HepG2 (cell line): Measurements from ENCODE around the gene CC2D1B. TPM values are rescaled to one million over a fixed set of nuclear protein-coding genes. Genes with fewer than 3 reads are reported as not detected.

Experiments used
- CHD2 ChIP-seq: IDR thresholded peaks from 2 replicates; pipeline ENCODE4 v1.6.1; 2011; ENCODE audit warnings: low read depth, low read length, improper control_type of control experiment
- FIP1L1 ChIP-seq: fragments of 200-400 bp; formaldehyde crosslinking; IDR thresholded peaks from 2 replicates; pipeline ENCODE4 v1.6.1; 2018; ENCODE audit warnings: low read depth, mild to moderate bottlenecking, low read length, moderate library complexity, borderline replicate concordance; ENCODE audit not compliant: insufficient read depth
- GFI1 ChIP-seq: sonication (generic); formaldehyde crosslinking; IDR thresholded peaks from 2 replicates; pipeline ENCODE4 v1.5.0; 2020; ENCODE audit warnings: missing genetic modification reagents, mild to moderate bottlenecking, borderline replicate concordance
- HHEX ChIP-seq: IDR thresholded peaks from 2 replicates; pipeline ENCODE4 v1.6.1; 2016; ENCODE audit warnings: control low read depth
- JDP2 ChIP-seq: sonication (generic); formaldehyde crosslinking; IDR thresholded peaks from 2 replicates; pipeline ENCODE4 v1.8.1; 2022; ENCODE audit warnings: missing genetic modification reagents, borderline replicate concordance
- LCORL ChIP-seq, 2 experiments: fragments of 450-650 bp in 1 of 2; sonication (generic) in 1 of 2; formaldehyde crosslinking in 1 of 2; IDR thresholded peaks; 2 replicates each; pipeline versions ENCODE4 v1.5.0 to v1.6.1; 2017 to 2020; ENCODE audit warnings: antibody characterized with exemption in 1 of 2, missing genetic modification reagents in 1 of 2
- NCOA2 ChIP-seq: sonication (generic); formaldehyde crosslinking; IDR thresholded peaks from 2 replicates; pipeline ENCODE4 v1.8.0; 2022; ENCODE audit warnings: inconsistent platforms
- PAWR ChIP-seq: sonication (generic); formaldehyde crosslinking; IDR thresholded peaks from 2 replicates; pipeline ENCODE4 v1.4.0; 2020; ENCODE audit warnings: missing genetic modification reagents, mild to moderate bottlenecking, borderline replicate concordance
- RARA ChIP-seq: IDR thresholded peaks from 2 replicates; pipeline ENCODE4 v1.6.1; 2016; ENCODE audit warnings: missing genetic modification reagents, missing compliant biosample characterization
- RFX3 ChIP-seq: IDR thresholded peaks from 2 replicates; pipeline ENCODE4 v1.6.1; 2016; ENCODE audit warnings: missing biosample characterization, missing genetic modification reagents
- RXRB ChIP-seq: IDR thresholded peaks from 2 replicates; pipeline ENCODE4 v1.6.1; 2016; ENCODE audit warnings: borderline replicate concordance, missing genetic modification reagents, missing compliant biosample characterization
- SPEN ChIP-seq: sonication (generic); formaldehyde crosslinking; IDR thresholded peaks from 2 replicates; pipeline ENCODE4 v1.5.1; 2020; ENCODE audit warnings: low read depth, mild to moderate bottlenecking, missing genetic modification reagents
- ZNF101 ChIP-seq: sonication (generic); formaldehyde crosslinking; IDR thresholded peaks from 2 replicates; pipeline ENCODE4 v1.4.0; 2020; ENCODE audit warnings: mild to moderate bottlenecking, low read depth, missing genetic modification reagents, borderline replicate concordance
- ZNF317 ChIP-seq: sonication (generic); formaldehyde crosslinking; IDR thresholded peaks from 2 replicates; pipeline ENCODE4 v1.5.0; 2020; ENCODE audit warnings: mild to moderate bottlenecking, missing genetic modification reagents
- ZNF558 ChIP-seq: sonication (generic); formaldehyde crosslinking; IDR thresholded peaks from 2 replicates; pipeline ENCODE4 v1.9.0; 2022; ENCODE audit warnings: mild to moderate bottlenecking, missing genetic modification reagents, borderline replicate concordance
- ZNF562 ChIP-seq: sonication (generic); formaldehyde crosslinking; IDR thresholded peaks from 2 replicates; pipeline ENCODE4 v1.8.0; 2022; ENCODE audit warnings: missing genetic modification reagents, borderline replicate concordance
- ZNF749 ChIP-seq: sonication (generic); formaldehyde crosslinking; IDR thresholded peaks from 2 replicates; pipeline ENCODE4 v1.8.0; 2022; ENCODE audit warnings: mild to moderate bottlenecking, missing genetic modification reagents, moderate library complexity, borderline replicate concordance
- ZNF766 ChIP-seq: sonication (generic); formaldehyde crosslinking; IDR thresholded peaks from 2 replicates; pipeline ENCODE4 v1.5.0; 2020; ENCODE audit warnings: missing genetic modification reagents, borderline replicate concordance
- ZNF850 ChIP-seq: sonication (generic); formaldehyde crosslinking; conservative IDR thresholded peaks from 2 replicates; pipeline ENCODE4 v1.9.0; 2021; ENCODE audit warnings: mild to moderate bottlenecking, missing genetic modification reagents
- ZSCAN25 ChIP-seq: sonication (generic); formaldehyde crosslinking; IDR thresholded peaks from 2 replicates; pipeline ENCODE4 v1.8.0; 2022; ENCODE audit warnings: mild to moderate bottlenecking, missing genetic modification reagents
- polyA plus RNA-seq, 8 experiments: library from polyadenylated mRNA; depleted of rRNA in 3 of 8; stranded (reverse) in 7 of 8; unstranded in 1 of 8; fragments of >200 nt; fragmentation: Illumina TruSeq in 4 of 8; extraction: Trizol in 4 of 8; gene quantifications; 2 replicates each; pipeline versions ENCODE4 v1.2.1 to v1.2.3, GENCODE V29; 2011 to 2016; ENCODE audit warnings: low read depth in 4 of 8, missing spikeins in 1 of 8, mixed read lengths in 1 of 8; ENCODE audit not compliant: insufficient read depth in 1 of 8
- total RNA-seq, 5 experiments: library from RNA; depleted of rRNA; stranded (reverse); fragments of >200 nt; fragmentation: Illumina TruSeq; extraction: Trizol; gene quantifications; 2 replicates each; pipeline ENCODE4 v1.2.3, GENCODE V29; 2016; ENCODE audit warnings: low read depth in 1 of 5
- TF ChIP-seq, protein P1 (sequence below): sonication (generic); formaldehyde crosslinking; IDR thresholded peaks from 2 replicates; pipeline ENCODE4 v1.4.0; 2020; ENCODE audit warnings: missing genetic modification reagents
- TF ChIP-seq, protein P2 (sequence below): sonication (generic); formaldehyde crosslinking; IDR thresholded peaks from 2 replicates; pipeline ENCODE4 v1.4.0; 2020; ENCODE audit warnings: missing genetic modification reagents, low read depth, mild to moderate bottlenecking, borderline replicate concordance
- TF ChIP-seq, protein P3 (sequence below): sonication (generic); formaldehyde crosslinking; IDR thresholded peaks from 2 replicates; pipeline ENCODE4 v1.4.0; 2020; ENCODE audit warnings: missing genetic modification reagents, borderline replicate concordance

The CC2D1B gene
- total and polyA plus RNA-seq, 2 of the 13 experiments (the other 11 are each of a cell fraction or from before 2014, with no cell fraction given) = 7.2 to 19.2 TPM

DNA sequence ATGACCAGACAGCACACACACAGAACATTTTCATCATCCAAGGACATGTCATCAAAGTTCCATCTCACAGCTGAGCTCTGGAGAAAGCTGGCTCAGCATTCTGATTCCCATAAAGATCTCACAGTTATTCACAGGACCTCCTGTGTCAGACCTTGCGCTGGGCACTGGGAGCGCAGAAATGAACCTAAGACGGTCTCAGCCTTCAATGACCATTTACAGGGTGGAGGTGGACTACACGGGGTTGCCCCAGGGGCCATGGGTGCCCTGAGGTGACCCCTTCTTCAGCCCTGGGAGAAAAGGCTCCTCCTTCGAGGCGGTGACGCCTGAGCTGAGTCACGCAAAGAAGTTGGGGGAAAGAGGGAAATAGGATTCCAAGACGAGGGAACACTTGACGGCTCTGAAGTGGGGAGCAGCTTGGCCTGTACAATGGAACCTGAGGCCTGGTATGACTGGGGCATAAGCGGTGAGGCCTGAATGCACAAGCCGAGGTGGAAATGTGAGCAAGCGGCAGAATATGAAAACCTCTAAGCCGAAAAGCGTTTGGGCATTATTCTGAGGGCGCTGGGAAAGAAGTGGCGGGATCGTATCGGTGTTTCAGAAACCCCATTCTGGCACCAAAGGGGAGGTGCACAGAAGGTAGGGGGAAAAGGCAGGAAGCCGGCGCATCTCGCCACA is 797 bp downstream of the CC2D1B start (continued):
- no peak for TF ChIP-seq HHEX (CRISPR knock-in tag)
- no peak for TF ChIP-seq ZNF749 (CRISPR knock-in tag)
- 0 out of 2 replicates have a peak, but pooled peaks have one; percentile 79 for TF ChIP-seq ZNF558
- TF ChIP-seq ZNF101 (CRISPR knock-in tag) = no peak
- TF ChIP-seq, protein P1, sequence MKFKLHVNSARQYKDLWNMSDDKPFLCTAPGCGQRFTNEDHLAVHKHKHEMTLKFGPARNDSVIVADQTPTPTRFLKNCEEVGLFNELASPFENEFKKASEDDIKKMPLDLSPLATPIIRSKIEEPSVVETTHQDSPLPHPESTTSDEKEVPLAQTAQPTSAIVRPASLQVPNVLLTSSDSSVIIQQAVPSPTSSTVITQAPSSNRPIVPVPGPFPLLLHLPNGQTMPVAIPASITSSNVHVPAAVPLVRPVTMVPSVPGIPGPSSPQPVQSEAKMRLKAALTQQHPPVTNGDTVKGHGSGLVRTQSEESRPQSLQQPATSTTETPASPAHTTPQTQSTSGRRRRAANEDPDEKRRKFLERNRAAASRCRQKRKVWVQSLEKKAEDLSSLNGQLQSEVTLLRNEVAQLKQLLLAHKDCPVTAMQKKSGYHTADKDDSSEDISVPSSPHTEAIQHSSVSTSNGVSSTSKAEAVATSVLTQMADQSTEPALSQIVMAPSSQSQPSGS (CRISPR knock-in tag) = peak; percentile 5; the same call in 1 of the 2 replicates
- TF ChIP-seq ZNF317 = no peak
- TF ChIP-seq ZSCAN25 (CRISPR knock-in tag) = 0 out of 2 replicates have a peak, but pooled peaks have one; percentile 16
- TF ChIP-seq ZNF766 (CRISPR knock-in tag) = no peak
- TF ChIP-seq LCORL (IDR thresholded peaks at IDR 0.05) = no peak
- TF ChIP-seq LCORL (CRISPR knock-in tag; IDR thresholded peaks at IDR 0.05) = no peak
- TF ChIP-seq SPEN (CRISPR knock-in tag) = no peak
- TF ChIP-seq JDP2 (CRISPR knock-in tag) = no peak
- TF ChIP-seq RXRB = peak; percentile 39; the same call in 1 of the 2 replicates
- TF ChIP-seq ZNF562 (CRISPR knock-in tag) = no peak
- TF ChIP-seq RARA = no peak
- TF ChIP-seq RFX3 (CRISPR knock-in tag) = no peak
- 0 out of 2 replicates have a peak, but pooled peaks have one; percentile 8 for TF ChIP-seq GFI1 (CRISPR knock-in tag)
- no peak for TF ChIP-seq CHD2
- no peak for TF ChIP-seq ZNF850 (CRISPR knock-in tag)
- no peak for TF ChIP-seq PAWR (CRISPR knock-in tag)
- TF ChIP-seq, protein P2, sequence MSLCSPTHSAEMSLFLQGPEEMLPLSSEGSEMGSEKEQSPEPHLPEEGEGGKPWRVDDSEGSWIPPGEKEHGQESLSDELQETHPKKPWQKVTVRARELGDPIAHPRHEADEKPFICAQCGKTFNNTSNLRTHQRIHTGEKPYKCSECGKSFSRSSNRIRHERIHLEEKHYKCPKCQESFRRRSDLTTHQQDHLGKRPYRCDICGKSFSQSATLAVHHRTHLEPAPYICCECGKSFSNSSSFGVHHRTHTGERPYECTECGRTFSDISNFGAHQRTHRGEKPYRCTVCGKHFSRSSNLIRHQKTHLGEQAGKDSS = no peak
- TF ChIP-seq NCOA2 = no peak
- TF ChIP-seq, protein P3, sequence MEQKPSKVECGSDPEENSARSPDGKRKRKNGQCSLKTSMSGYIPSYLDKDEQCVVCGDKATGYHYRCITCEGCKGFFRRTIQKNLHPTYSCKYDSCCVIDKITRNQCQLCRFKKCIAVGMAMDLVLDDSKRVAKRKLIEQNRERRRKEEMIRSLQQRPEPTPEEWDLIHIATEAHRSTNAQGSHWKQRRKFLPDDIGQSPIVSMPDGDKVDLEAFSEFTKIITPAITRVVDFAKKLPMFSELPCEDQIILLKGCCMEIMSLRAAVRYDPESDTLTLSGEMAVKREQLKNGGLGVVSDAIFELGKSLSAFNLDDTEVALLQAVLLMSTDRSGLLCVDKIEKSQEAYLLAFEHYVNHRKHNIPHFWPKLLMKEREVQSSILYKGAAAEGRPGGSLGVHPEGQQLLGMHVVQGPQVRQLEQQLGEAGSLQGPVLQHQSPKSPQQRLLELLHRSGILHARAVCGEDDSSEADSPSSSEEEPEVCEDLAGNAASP (CRISPR knock-in tag) = peak; percentile 93; the same call in 1 of the 2 replicates
- TF ChIP-seq FIP1L1 = no peak
